Measurements from ENCODE around the gene SMARCD3. TPM values are rescaled to one million over a fixed set of nuclear protein-coding genes. Genes with fewer than 3 reads are reported as not detected.

Gene SMARCD3
- total and polyA plus RNA-seq, 9 of the 15 experiments (the other 6 are each of a cell fraction or from before 2014, with no cell fraction given) = 0.43 to 3.6 (median 2.6) TPM

DNA sequence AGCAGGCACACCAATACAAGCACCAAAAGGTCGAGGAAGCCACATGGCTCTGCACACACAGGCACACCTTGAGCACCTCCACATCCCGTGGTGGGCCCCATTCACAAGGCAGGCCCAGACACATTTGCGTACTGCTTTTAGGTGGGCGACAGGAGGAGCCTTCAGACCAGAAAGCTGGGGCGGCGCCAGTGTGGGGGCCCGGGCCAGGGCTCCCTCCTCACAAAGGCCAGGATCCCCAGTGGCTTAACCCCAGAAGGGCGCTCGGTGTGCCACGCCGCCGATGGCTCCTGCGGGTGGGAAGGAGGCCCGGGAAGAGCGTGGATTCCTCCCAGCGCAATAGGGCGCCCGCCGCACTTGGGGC lies 2.8 kb upstream of the SMARCD3 start:
- BruUV-seq (replicated peaks) = no TSS peak
- H3K4me1 ChIP-seq (replicated peaks in 1 of 2; ENCODE audit: control insufficient read depth in 2 of 2, insufficient read depth in 2 of 2, low read length in 2 of 2) = peaks cover 21 to 60% of the 10 kb centered on the region in 2 experiments; a peak in 4 of 5 replicates
- H3K36me3 ChIP-seq (ENCODE audit: control insufficient read depth, insufficient read depth, low read length) = no peaks in the 10 kb centered on the region
- TF ChIP-seq GTF2F1 (IDR thresholded peaks at IDR 0.05; ENCODE audit: low read depth, low read length) (no peak), ATF1 (CRISPR knock-in tag; IDR thresholded peaks at IDR 0.05) (no peak), ATF1 (tag; IDR thresholded peaks at IDR 0.05) (peak; percentile 13; the same call in 1 of the 2 replicates), ZFX (CRISPR knock-in tag; IDR thresholded peaks at IDR 0.05) (0 out of 2 replicates have a peak, but pooled peaks have one; percentile 20), KDM2B (CRISPR knock-in tag; IDR thresholded peaks at IDR 0.05) (peak; percentile 94; the same call in 1 of the 2 replicates)
- peak overlapping the region; percentile 25 for H2AFZ ChIP-seq (ENCODE audit: low read depth, low read length)
- FAIRE-seq = no peak
- intact Hi-C loops (cut with micrococcal nuclease) (no loop called here), in situ Hi-C loops (cut with MboI) (no loop called here)
- H3K9me1 ChIP-seq (ENCODE audit: control insufficient read depth, insufficient read depth, low read length) = no peaks in the 10 kb centered on the region
- H3K27me3 ChIP-seq (ENCODE audit: control insufficient read depth in 2 of 2, insufficient read depth in 2 of 2, low read length in 2 of 2) = peaks cover 45 to 71% of the 10 kb centered on the region in 2 experiments
- no peak for ATAC-seq
- peak overlapping the region in 1 of 2 experiments; percentile 75; a peak in 2 of 4 replicates for H3K9ac ChIP-seq (ENCODE audit: insufficient read depth in 1 of 2, low read depth in 2 of 2, low read length in 2 of 2)
- H3K27ac ChIP-seq (ENCODE audit: extremely low read depth, low read depth, low read length) = no peak overlapping the region
- peaks cover 33% of the 10 kb centered on the region for H4K20me1 ChIP-seq (replicated peaks; ENCODE audit: control insufficient read depth, insufficient read depth, low read length)
- peak overlapping the region; percentile 22; the same call in 1 of the 2 replicates for H3K4me2 ChIP-seq (ENCODE audit: insufficient read depth, low read length)
- no peaks in the 10 kb centered on the region for H3K9me3 ChIP-seq (replicated peaks; ENCODE audit: control insufficient read depth, insufficient read depth, low read depth, low read length)
- POLR2A ChIA-PET = interaction anchor here (0.6 to 2.3 kb wide), 5 partner anchors 9 to 224 kb away, joined by 3 to 14 read pairs (median 6); no protein-coding TSS in a partner anchor
- CTCF ChIA-PET (ENCODE audit: low intra/inter-chr PET ratio) = no interaction called here
- WGBS (ENCODE audit: insufficient coverage, low coverage, missing lambda C conversion rate) = 24% methylated on average over 18 of the region's 19 CpGs
- H3K4me3 ChIP-seq = peak overlapping the region; percentile 21
- no peak for DNase-seq (ENCODE audit: extremely low read depth in 1 of 4, low spot score in 3 of 4)
- no peaks in the 10 kb centered on the region for H3K79me2 ChIP-seq (ENCODE audit: control insufficient read depth, insufficient read depth, low read length)

Data from K562 (cell line).